ENCODE results near the gene GOSR2. TPM values are rescaled to one million over a fixed set of nuclear protein-coding genes. Genes with fewer than 3 reads are reported as not detected.

Gene GOSR2
- total RNA-seq, 1 donor: 29.9 TPM

DNA sequence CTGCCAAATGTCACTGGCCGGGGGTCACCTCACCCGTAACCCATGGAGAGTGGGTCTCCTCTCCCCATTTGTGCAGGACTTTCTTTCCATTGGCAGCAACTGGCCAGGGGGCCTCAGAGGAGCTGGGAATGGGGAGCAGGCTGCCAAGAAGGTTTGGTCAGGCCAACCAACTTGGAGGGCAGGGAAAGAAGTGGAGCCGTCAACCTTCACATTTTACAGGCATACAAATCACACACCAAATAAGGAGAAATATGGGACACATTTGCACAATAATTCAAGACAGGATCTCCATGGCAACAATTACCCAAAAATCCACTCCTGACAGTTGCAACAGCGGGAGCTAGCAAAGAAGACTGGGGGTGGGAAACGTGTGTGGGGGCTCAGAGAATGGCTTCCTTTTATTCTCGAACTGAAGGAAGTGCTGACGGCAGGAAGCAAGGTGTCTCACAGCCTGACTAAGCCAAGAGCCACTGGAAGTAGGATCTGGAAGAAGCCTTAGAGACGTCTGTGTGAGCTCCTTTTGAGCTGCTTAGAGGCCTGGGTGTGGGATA is 35.2 kb downstream of the GOSR2 start:
- no peak for DNase-seq (ENCODE audit: low read depth in 2 of 3, low spot score in 2 of 3)

DNA sequence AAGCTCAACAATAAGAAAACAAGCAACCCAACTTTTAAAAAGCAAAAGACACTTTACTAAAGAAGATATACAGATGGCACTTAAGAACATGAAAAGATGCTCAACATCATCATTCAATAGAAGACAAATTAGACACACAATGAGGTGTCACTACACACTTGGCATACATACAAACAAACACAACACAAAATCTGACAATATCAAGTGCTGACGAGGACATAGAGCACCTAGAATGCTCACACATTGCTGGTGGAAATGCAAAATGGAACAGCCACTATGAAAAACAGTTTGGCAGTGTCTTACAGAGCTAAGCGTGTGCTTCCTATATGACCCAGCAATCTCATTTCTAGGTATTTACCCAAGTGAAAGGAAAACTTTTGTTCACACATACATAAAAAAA is 37.2 kb downstream of the GOSR2 start:
- no peak for DNase-seq (ENCODE audit: low read depth in 2 of 3, low spot score in 2 of 3)

DNA sequence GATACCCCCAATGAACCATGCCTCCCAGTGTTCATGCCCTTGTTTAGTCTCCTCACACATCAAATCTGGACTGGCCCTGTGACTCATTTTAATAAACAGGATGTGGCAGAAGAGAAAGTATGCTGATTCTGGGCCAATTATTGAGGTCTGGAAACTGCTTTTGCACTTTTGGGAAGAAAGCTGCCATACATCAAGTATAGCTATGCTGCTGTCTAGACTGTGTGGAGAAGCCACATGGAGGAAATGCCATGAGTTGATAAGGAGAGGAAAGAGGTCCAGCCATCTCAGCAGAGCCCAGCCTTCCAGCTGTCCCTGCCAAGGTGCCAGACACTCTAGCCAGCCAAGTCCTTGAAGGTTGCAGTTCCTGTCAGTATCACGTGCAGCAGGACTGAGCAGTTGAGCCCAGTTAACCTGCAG is 39.4 kb downstream of the GOSR2 start:
- DNase-seq (ENCODE audit: low read depth in 2 of 3, low spot score in 2 of 3): no peak

- no peak for DNase-seq (ENCODE audit: low read depth in 2 of 3, low spot score in 2 of 3)
Measured at GRCh38 chr17:46963571-46963970, 40.6 kb downstream of the GOSR2 start.

DNA sequence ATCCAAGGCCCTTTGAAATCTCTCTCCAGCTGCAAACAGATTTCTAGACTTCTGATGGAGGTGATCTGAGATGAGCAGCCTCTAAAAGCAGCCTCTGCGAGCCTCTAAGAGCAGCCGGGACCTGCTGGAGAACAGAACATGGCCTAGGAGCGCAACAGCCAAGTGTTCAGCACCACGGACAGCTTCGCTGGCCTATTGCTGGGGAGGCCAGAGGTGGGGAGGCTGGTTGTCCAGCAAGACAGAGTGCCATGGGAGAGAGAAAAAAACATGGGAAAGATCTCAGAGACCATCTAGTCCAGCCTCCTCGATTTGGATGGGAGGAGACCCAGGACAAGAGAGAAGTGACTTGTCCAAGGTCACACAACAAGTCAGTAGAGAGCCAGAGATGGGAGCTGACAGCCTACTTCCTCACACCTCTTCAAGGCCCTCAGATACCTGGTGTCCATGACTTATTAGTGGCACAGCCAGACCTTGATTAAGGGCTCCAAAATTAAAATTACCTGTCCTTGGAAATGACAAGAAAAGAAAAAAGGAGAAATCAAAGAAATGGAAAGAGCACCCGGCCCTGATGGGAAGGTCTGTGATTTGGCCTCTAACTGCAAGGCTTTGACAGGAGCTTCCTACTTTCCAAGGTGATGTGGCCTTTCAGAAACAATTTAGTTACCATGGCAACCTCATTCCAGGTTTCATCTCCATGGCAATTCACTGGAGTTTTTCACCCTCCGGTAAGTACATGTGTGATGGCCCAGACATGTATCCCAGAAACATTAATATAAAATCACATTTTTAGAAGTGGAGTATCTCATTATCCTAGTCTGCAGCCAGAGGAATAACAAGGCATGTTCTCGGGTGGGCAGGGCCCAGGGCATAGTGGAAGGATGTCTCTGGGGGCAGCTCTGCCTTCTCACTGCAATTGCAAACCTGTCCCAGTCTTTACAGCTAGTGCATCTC is 41.6 kb downstream of the GOSR2 start:
- peak in 1 of 3 donors; percentile 15 for DNase-seq (ENCODE audit: low read depth in 2 of 3, low spot score in 2 of 3)

- DNase-seq (ENCODE audit: low read depth in 2 of 3, low spot score in 2 of 3): no peak
Measured at GRCh38 chr17:46968224-46968834, 45.4 kb downstream of the GOSR2 start.

DNA sequence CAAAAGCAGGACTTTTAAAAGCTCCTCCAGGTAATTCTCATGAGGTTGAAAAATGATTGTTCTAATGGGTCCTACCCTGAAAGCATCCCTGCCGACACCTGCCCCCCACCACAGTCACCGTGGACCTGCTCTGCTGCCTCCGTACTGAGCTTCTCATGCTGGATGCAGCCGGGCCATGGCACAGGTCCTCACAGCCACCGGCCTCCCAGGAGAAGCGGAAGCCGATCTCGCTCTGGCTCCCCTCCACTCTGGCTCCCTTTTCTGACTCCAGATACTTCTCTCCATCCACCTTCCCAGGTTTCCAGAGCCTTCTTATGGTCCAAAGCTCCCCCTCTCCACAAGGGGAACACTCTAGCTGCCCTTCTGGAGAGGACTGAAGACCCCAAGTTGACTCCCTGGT is 45.9 kb downstream of the GOSR2 start:
- DNase-seq (ENCODE audit: low read depth in 2 of 3, low spot score in 2 of 3): no peak

GRCh38 chr17:46971647-46972300 is 48.8 kb downstream of the GOSR2 start:
- no peak for DNase-seq (ENCODE audit: low read depth in 2 of 3, low spot score in 2 of 3)

DNA sequence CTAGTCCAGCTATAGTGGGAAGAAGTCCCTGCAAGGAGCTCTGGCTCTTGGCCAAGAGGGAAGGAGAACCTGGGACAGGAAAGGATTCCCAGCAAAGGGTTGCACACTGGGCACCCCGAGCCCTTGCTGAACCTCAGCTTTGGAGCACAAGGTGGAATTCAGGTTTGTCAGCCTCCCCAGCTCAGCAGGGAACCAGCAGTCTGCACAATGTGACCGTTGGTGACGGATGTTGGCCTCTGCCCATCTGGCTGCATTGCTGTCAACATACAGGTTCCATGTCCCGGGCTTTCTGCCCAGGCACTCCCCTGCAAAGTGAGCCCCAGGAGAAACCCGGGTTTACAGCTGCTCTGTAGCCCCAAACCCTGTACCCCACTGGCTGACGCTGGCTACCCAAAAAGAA is 49.4 kb downstream of the GOSR2 start:
- DNase-seq (ENCODE audit: low read depth in 2 of 3, low spot score in 2 of 3): no peak

- no peak for DNase-seq (ENCODE audit: low read depth in 2 of 3, low spot score in 2 of 3)
Measured at GRCh38 chr17:46974086-46974485, 51.1 kb downstream of the GOSR2 start.

- no peak for DNase-seq (ENCODE audit: low read depth in 2 of 3, low spot score in 2 of 3)
Measured at GRCh38 chr17:46975287-46975686, 52.3 kb downstream of the GOSR2 start.

DNA sequence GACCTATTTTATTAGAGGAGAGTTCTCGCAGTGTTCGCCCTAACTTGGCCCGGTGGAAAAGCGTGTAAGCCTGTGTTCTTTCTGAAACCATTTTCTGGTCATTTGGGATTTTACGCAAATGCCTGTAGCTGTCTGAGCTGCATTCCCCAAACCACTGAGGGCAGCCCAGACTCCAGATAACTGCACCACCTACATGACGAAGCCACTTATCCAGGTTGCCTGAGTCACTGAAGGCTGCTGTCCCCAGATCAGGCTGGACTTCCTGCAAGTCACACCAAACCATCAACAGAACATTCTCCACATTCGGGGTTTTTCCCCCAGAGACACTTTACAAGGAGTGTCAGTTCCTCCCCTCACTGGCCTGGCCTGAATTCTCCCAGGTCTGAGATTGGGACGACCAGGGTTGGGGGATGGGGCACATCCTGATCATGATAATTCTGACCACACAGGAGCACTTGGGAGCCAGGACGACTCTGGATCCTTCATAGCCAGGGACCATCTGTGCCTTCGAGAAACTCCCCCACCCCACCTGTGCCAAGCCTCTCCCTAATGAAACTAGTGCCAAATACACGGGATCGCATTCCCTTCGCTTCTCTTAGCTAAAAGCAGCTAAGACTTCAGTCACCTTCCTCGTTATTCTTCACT is 53.8 kb downstream of the GOSR2 start:
- no peak for DNase-seq (ENCODE audit: low read depth in 2 of 3, low spot score in 2 of 3)

GRCh38 chr17:46977348-46977747 is 54.4 kb downstream of the GOSR2 start:
- DNase-seq (ENCODE audit: low read depth in 2 of 3, low spot score in 2 of 3): peak in 2 of 3 donors; percentile 15 to 21

GRCh38 chr17:46977750-46978488 is 55.0 kb downstream of the GOSR2 start:
- DNase-seq (ENCODE audit: low read depth in 2 of 3, low spot score in 2 of 3): no peak

- DNase-seq (ENCODE audit: low read depth in 2 of 3, low spot score in 2 of 3): peak in 2 of 3 donors; percentile 12 to 13
Measured at GRCh38 chr17:46978489-46979146, 55.7 kb downstream of the GOSR2 start.

GRCh38 chr17:46979147-46979863 is 56.3 kb downstream of the GOSR2 start, which contains the start of gene RPRML:
RPRML (minus strand) TSS chr17:46979253; CDS start chr17:46979007, 246 bp downstream.
- peak in 2 of 3 donors; percentile 31 to 39 for DNase-seq (ENCODE audit: low read depth in 2 of 3, low spot score in 2 of 3)

- DNase-seq (ENCODE audit: low read depth in 2 of 3, low spot score in 2 of 3): no peak
Measured at GRCh38 chr17:46982577-46982976, 59.6 kb downstream of the GOSR2 start.

GRCh38 chr17:46983782-46984181 is 60.8 kb downstream of the GOSR2 start:
- DNase-seq (ENCODE audit: low read depth in 2 of 3, low spot score in 2 of 3): no peak

GRCh38 chr17:46984341-46984740 is 61.4 kb downstream of the GOSR2 start:
- no peak for DNase-seq (ENCODE audit: low read depth in 2 of 3, low spot score in 2 of 3)
